ENCODE results near the gene FIBCD1.

The FIBCD1 gene

DNA sequence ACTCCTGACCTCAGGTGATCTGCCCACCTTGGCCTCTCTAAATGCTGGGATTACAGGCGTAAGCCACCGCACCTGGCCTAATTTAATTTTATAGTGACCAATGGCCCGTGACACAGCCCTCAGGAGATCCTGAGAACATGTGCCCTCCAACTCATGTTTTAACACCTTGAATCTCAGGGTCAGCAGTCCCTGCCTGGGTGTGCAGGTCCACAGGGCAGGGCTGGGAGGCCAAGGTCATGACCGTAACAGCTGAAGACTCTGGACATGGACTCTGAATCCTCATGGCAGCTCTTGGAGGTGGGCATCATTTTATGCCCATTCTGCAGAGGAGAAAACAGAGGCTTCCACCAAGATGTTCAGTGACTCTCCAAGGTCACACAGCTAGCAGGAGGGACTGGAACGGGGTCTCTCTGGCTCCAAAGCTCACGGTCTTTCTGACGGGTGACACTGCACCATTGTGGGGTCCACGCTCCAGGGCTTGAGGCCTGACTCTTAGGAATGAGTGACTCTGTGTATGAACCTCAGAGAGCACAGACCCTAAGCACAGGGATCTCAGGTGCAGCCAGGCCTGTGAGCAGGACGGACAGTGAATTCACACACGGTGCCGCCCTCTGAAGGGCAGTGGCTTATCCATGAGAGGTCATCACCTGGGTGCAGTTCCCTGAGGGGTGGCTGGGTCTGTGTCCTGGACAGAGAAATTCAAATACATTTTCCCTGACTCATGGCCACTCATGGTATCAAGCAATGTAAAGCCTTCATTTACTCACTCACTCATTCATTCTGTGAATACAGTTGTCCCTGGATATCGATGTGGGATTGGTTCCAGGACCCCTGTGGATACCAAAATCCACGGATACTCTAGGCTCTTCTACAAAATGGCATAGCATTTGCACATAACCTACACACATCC lies 37.1 kb upstream of the FIBCD1 start:
- H3K4me1 ChIP-seq = peaks cover 15 to 42% (median 27%) of the 10 kb centered on the region in 10 experiments
- no peak overlapping the region for H3K9ac ChIP-seq
- no peaks in the 10 kb centered on the region for H3K27me3 ChIP-seq
- H3K4me2 ChIP-seq = no peak overlapping the region
- H3K36me3 ChIP-seq = no peaks in the 10 kb centered on the region
- H3K27ac ChIP-seq = no peak overlapping the region
- H4K20me1 ChIP-seq = no peaks in the 10 kb centered on the region
- no peaks in the 10 kb centered on the region for H3K9me3 ChIP-seq (replicated peaks in 1 of 11)
- no peak overlapping the region for H3K4me3 ChIP-seq
- TF ChIP-seq Cebpa-rat (IDR thresholded peaks at IDR 0.05) = no peak

DNA sequence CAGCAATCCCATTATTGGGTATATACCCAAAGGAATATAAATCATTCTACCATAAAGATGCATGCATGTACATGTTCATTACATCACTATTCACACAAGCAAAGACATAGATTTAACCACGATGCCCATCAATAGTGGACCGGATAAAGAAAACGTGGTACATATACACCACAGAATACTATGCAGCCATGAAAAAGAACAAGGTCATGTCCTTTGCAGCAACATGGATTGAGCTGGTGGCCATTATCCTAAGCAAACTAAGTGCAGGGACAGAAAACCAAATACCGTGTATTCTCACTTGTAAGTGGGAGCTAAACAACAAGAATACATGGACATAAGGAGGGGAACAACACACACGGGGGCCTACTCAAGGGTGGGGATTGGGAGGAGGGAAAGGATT lies 36.1 kb upstream of the FIBCD1 start:
- no peaks in the 10 kb centered on the region for H3K36me3 ChIP-seq
- peaks cover 12 to 42% (median 25%) of the 10 kb centered on the region in 10 experiments for H3K4me1 ChIP-seq
- H3K27me3 ChIP-seq = no peaks in the 10 kb centered on the region
- H4K20me1 ChIP-seq = no peaks in the 10 kb centered on the region
- H3K4me3 ChIP-seq = no peak overlapping the region
- no peak overlapping the region for H3K4me2 ChIP-seq
- H3K9me3 ChIP-seq (replicated peaks in 1 of 11) = no peaks in the 10 kb centered on the region
- no peak for TF ChIP-seq Cebpa-rat (IDR thresholded peaks at IDR 0.05)
- no peak overlapping the region for H3K9ac ChIP-seq
- no peak overlapping the region for H3K27ac ChIP-seq

DNA sequence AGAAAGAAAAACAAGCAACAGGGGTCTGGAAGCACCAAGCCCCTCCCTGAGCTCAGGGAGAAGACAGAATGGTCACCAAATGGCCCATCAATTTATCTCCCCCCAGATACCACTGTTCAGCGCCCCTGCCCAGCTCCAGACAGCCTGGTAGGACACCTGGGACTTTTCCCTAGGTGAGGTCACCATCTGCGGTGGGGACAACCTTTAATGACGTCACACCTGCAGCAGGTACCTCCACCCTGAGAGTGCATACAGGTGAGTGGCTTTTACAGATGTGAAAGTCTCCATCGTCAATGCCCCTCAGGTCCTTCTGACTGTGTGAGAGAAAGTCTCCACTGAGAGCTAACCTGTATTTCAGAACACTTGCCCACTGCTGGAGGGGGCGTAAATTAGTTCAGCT lies 35.6 kb upstream of the FIBCD1 start:
- Histone ChIP-seq H3K4me2 (no peak overlapping the region), H3K9ac (no peak overlapping the region), H3K4me1 (peaks cover 12 to 39% (median 20%) of the 10 kb centered on the region in 10 experiments), H3K36me3 (no peaks in the 10 kb centered on the region), H3K9me3 (replicated peaks in 1 of 11) (no peaks in the 10 kb centered on the region), H3K27ac (no peak overlapping the region), H4K20me1 (no peaks in the 10 kb centered on the region), H3K27me3 (no peaks in the 10 kb centered on the region), H3K4me3 (no peak overlapping the region)
- no peak for TF ChIP-seq Cebpa-rat (IDR thresholded peaks at IDR 0.05)

DNA sequence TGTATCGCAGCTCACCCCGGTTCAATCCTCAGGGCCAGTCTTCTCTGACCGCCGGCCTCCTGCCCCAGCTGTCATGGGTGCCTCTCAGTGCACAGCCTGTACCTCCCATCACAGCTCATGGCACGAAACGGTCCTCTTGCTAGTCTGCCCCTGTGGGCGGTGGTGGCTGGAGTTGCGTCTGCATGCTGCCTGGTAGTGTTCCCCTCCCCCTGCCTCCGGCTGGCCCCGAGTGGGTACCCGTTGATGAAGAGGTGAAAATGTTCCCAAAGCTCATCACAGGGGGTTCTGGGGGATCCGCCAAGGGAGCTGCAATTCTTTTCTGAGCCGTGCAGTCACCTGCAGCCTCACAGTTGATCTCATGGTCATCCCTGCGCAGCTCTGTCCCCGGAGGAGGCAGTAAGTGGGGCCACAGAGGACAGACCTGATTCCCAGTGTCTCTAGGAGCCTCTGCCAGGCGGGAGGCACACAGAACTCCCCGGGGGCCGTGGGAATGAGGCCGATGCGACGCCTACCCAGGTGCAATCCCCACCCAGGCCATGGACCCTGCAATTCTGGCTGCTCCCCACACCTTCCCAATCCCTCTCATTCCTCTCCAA lies 34.7 kb upstream of the FIBCD1 start:
- Histone ChIP-seq H4K20me1 (no peaks in the 10 kb centered on the region), H3K4me3 (no peak overlapping the region), H3K36me3 (no peaks in the 10 kb centered on the region), H3K4me2 (no peak overlapping the region), H3K4me1 (peaks cover 12 to 30% (median 16%) of the 10 kb centered on the region in 10 experiments), H3K9ac (no peak overlapping the region), H3K27me3 (no peaks in the 10 kb centered on the region), H3K27ac (no peak overlapping the region), H3K9me3 (replicated peaks in 1 of 11) (no peaks in the 10 kb centered on the region)
- no peak for TF ChIP-seq Cebpa-rat (IDR thresholded peaks at IDR 0.05)

DNA sequence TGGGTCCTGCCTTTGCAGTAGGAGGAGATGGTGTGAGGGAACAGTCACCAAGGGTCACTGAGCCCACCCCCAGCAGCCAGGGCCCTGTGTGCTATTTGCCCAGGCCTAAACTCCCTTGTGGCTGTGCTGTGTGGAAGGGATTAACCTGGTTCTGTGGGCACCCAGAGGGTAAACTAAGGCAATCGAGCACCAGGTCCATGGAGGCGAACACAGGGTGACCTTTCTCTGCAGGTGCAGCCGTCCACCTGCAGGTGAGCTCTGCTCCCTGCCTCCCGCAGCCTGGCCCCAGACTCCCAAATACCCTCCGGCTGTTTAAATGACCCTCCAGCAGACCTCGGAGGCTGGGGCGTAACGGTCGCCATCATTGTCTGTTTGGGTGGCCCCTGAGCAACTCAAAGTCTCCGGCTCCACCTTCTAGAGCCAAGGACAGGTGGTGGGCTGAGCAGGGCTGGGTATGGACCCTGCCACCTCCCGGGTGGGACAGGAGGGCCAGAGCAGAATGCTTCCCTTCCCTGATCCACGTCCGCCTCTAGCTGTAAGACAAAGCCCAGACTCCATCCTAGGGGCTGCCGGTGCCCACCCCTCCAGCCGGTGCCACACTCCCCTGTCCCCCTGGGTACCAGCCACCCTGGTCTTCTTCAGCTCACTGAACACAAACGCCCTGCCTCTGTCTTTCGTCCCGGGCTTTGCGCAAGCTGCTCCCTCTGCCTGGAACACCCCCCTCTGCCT lies 34.1 kb upstream of the FIBCD1 start:
- H3K4me1 ChIP-seq = peaks cover 12 to 27% (median 16%) of the 10 kb centered on the region in 10 experiments
- H4K20me1 ChIP-seq = no peaks in the 10 kb centered on the region
- no peaks in the 10 kb centered on the region for H3K27me3 ChIP-seq
- H3K4me2 ChIP-seq = no peak overlapping the region
- no peaks in the 10 kb centered on the region for H3K36me3 ChIP-seq
- H3K9me3 ChIP-seq (replicated peaks in 1 of 11) = no peaks in the 10 kb centered on the region
- no peak overlapping the region for H3K9ac ChIP-seq
- H3K4me3 ChIP-seq = no peak overlapping the region
- H3K27ac ChIP-seq = no peak overlapping the region
- TF ChIP-seq Cebpa-rat (IDR thresholded peaks at IDR 0.05) = no peak

DNA sequence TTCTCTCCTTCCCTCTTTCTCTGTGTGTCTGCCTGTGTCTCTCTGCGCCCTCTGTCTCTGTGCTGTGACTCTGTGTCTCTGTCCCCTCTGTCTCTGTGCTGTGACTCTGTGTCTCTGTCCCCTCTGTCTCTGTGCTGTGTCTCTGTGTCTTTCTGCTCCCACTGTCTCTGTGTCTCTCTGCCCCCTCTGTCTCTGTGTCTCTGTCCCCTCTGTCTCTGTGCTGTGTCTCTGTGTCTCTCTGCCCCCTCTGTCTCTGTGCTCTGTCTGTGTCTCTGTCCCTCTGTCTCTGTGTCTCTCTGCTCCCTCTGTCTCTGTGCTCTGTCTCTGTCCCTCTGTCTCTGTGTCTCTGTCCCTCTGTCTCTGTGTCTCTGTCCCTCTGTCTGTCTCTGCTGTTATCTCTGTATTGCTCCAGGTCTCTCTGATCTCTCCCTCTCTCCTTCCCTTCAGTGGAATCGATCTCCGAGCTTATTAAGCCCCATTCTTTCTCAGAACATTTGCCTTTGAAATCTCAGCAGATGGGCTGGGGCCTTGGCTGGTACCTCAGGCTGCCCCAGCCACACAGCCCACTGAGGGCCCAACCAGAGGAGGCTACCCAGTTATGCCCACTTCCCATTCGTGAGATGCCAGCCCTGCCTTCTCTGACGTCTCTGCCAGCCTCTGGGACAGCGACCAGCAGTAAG lies 33.4 kb upstream of the FIBCD1 start:
- Histone ChIP-seq H3K4me3 (no peak overlapping the region), H3K36me3 (no peaks in the 10 kb centered on the region), H3K27me3 (no peaks in the 10 kb centered on the region), H4K20me1 (no peaks in the 10 kb centered on the region), H3K9me3 (replicated peaks in 1 of 11) (no peaks in the 10 kb centered on the region), H3K4me1 (peaks cover 12 to 34% (median 19%) of the 10 kb centered on the region in 10 experiments), H3K9ac (no peak overlapping the region), H3K4me2 (peak overlapping the region in 2 of 11 experiments; percentile 39 to 55; a peak in 3 of 22 replicates), H3K27ac (no peak overlapping the region)
- no peak for TF ChIP-seq Cebpa-rat (IDR thresholded peaks at IDR 0.05)

DNA sequence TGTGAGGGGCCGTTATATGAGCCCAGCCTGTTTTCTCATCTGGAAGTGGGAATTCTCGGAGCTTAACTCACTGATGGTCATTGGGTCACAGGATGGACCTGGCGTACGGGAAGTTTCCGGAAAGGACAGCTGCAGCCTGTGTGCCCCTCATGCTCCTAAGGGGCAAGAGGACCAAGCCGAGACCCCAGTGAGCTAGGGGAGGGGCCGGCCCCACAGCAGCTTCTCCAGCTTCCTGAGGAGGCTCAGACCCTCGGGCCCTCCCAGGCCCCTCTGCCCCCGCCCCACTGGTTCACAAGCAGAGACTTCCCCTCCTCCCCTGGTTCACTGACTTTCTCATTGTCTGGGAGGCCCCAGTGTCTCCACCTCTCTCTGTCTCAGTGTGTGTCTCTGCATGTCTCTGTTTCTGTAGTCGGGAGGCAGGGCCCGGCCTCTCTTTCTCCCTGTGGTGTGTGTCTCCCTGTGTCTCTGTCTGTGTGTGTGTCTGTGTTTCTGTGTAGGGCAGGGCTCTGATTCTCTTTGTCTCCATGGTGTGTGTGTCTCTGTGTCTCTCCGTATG lies 32.3 kb upstream of the FIBCD1 start:
- Histone ChIP-seq H3K9ac (no peak overlapping the region), H4K20me1 (no peaks in the 10 kb centered on the region), H3K4me3 (no peak overlapping the region), H3K4me1 (peaks cover 12 to 38% (median 21%) of the 10 kb centered on the region in 10 experiments), H3K36me3 (no peaks in the 10 kb centered on the region), H3K9me3 (replicated peaks in 1 of 11) (no peaks in the 10 kb centered on the region), H3K27ac (0 out of 22 replicates have a peak overlapping the region, but pooled peaks of 1 of the 11 experiments have one; percentile 2), H3K27me3 (no peaks in the 10 kb centered on the region), H3K4me2 (peak overlapping the region; percentile 2 to 59 (median 39); a peak in 18 of 22 replicates)
- TF ChIP-seq Cebpa-rat (IDR thresholded peaks at IDR 0.05) = no peak

DNA sequence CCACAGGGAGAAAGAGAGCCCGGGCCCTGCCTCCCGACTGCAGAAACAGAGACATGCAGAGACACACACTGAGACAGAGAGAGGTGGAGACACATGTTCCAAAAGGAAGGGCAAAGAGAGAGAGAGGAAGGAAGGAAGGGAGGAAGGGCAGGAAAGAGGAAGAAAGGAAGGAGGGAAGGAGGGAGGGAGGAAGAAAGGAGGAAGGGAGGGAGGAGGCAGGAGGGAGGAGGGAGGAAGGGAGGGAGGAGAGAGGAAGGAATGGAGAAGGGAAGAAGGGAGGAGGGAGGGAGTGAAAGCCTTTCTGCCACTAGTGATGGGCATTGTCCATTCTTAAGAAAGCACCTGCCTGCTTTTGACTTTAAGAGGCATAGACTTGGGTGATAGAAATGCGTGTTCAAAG lies 31.8 kb upstream of the FIBCD1 start:
- Histone ChIP-seq H3K4me2 (peak overlapping the region in 10 of 11 experiments; percentile 7 to 59 (median 40); a peak in 18 of 22 replicates), H3K9ac (no peak overlapping the region), H3K9me3 (replicated peaks in 1 of 11) (0 out of 22 replicates have a peak, but pooled peaks cover 0 to 1% (median 0%) of the 10 kb centered on the region in 11 experiments), H4K20me1 (no peaks in the 10 kb centered on the region), H3K27me3 (no peaks in the 10 kb centered on the region), H3K27ac (no peak overlapping the region), H3K4me1 (peaks cover 12 to 38% (median 21%) of the 10 kb centered on the region in 10 experiments), H3K4me3 (no peak overlapping the region), H3K36me3 (no peaks in the 10 kb centered on the region)
- no peak for TF ChIP-seq Cebpa-rat (IDR thresholded peaks at IDR 0.05)
